ENCODE results near the gene PRDM7.

DNA sequence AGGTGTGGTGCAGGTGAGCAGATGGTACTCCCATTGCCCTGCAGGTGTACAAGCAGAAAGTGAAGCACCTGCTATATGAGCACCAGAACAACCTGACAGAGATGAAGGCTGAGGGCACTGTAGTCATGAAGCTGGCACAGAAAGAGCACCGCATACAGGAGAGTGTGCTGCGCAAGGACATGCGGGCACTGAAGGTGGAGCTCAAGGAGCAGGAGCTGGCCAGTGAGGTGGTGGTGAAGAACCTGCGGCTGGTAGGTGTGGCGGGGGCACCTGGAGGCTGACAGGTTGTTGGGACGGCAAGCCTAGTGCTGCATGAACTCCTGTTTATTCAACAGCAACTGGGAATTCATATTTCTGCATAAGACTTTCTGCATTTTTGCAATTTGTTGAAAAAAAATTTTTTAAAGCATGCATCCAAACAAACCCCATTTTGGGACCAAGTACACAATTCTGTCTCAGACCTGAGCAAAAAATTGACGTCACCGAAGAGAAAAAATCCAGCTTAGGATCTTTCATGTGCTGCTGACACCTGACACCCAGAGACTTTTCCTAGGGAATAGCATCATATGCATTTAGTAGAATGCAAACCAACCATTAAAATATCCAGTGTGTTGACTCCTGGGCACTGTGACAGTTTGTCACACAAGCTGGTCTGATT is 44.3 kb downstream of the PRDM7 start:
- TF ChIP-seq POLR2A (IDR thresholded peaks at IDR 0.05) (no peak), CTCF (IDR thresholded peaks at IDR 0.05) (no peak)
